HG03103 (cell line): Measurements from ENCODE around the gene VWA5B1.

ENCODE experiments used
- ATAC-seq: cut with Tn5 transposase; IDR thresholded peaks from one replicate; pipeline ENCODE4 v1.9.1; 2021; ENCODE audit warnings: low read depth; ENCODE audit not compliant: unreplicated experiment

VWA5B1 gene

GRCh38 chr1:20403423-20404145 lies 112.9 kb downstream of the VWA5B1 start:
- ATAC-seq = no peak

GRCh38 chr1:20404466-20404865 lies 113.8 kb downstream of the VWA5B1 start:
- ATAC-seq = no peak
